ENCODE data around the gene KANK3.
"Not testable (repeated sequence)": the region's sequence is repeated elsewhere in the genome, so short reads cannot be mapped to it uniquely, and the experiment has no call there.

Gene KANK3

DNA sequence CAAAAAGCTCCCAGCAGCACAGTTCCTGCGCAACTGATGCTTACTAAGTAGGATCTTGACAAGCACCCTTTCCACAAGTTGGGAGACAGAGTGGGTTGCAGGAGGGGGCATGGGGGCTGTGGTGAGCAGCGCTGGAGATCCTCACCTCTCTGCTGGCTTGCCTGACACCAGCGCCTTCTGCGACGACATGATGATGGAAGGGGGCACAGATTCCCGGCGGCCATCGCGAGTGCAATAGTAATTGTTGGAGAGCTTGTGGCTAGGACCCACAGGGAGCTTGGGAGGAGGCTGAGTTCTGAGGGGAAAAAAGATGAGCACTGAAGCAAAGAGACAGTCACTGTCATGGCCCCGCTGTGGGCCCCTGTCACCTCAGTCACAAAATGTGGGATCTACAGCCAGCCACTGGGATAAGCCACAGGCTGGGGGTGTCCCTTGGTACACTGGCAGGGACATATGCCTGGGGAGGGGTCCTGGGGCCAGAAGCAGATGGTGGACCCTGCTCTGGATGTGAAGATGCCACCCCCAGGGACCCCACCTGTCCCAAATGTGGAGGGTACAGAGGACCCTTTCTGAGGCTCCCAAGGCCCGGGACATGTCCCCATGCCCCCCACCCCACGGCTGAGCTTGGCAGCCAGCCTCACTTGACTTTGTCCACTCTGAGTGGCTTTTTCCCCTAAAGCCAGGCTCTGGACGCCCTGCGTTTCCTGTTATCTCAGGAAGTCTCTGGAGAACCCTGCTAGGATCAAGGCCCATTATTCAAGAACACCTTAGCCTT is 26.5 kb downstream of the KANK3 start:
- no peak for DNase-seq

DNA sequence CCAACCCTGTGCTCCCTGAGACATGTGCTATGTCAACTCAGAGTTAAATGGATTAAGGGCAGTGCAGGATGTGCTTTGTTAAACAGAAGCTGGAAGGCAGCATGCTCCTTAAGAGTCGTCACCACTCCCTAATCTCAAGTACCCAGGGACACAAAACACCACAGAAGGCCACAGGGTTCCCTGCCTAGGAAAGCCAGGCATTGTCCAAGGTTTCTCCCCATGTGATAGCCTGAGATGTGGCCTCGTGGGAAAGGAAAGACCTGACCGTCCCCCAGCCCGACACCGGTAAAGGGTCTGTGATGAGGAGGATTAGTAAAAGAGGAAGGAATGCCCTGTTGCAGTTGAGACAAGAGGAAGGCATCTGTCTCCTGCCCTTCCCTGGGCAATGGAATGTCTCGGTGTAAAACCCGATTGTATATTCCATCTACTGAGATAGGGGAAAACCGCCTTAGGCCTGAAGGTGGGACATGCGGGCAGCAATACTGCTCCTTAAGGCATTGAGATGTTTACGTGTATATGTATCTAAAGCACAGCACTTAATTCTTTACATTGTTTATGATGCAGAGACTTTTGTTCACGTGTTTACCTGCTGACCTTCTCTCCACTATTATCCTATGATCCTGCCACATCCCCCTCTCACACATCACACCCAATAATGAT is 28.0 kb downstream of the KANK3 start:
- DNase-seq = not testable (repeated sequence)

DNA sequence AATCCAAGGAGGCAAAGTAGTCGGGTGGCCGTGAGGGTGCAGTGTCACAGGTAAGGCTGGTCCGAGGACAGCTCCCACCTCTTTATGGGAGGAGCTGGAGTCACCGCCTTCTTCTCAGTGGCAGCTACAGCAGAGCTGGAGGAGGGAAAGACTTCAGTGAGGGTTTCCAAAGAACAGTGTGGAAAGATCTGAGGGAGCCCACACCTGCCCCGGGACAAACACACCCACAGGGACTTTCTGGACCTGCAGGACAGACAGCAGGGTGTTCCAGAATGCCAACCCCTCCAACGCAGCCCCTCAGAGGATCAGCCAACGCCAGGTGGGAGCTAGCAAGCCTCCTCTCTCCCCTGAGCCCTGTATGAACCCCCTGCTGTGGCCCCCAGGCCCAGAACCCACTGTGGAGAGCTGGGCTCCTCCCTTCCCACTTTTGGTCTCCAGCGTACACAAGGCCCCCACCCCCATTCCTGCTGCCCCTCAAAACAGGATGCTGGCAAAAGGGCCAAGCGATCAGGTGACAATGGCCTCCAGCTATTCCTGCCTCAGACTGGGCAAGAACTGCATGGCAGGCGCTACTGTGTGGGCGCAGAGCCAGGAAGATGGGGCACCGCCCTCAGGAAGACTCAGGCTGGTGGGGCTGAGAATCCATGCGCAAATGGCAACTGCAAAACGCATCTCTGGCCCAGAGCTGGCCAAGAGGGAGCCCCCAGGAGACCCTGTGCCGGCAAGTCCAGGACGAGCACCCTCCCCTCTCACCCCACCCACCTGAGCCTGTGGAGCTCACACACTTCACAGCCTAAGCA is 31.4 kb downstream of the KANK3 start:
- no peak for DNase-seq

DNA sequence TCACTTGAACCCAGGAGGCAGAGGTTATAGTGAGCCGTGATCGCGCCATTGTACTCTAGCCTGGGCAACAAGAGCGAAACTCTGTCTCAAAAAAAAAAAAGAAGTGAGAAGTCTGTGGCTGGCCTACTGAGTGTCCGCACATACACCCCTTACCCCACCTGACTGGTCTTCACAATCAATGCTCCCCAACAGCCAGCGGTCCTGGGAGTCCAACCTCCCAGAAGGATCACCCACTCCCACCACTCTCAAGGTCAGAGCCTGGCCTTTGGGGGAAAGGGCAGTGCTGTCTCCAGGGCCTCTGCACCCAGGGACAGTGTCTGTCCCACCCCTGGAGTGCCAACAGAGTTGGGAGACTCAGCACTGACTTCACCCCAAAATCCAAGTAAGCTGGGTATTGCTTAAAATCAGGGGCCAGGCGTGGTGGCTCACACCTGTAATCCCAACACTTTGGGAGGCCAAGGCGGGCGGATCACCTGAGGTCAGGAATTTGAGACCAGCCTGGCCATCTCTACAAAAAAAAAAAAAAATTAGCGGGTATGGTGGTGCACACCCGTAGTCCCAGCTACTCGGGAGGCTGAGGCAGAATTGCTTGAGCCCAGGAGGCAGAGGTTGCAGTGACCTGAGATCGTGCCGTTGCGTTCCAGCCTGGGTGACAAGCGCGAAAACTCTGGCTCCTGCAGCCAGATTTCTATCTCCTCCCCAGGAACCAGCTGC is 32.6 kb downstream of the KANK3 start:
- no peak for DNase-seq

DNA sequence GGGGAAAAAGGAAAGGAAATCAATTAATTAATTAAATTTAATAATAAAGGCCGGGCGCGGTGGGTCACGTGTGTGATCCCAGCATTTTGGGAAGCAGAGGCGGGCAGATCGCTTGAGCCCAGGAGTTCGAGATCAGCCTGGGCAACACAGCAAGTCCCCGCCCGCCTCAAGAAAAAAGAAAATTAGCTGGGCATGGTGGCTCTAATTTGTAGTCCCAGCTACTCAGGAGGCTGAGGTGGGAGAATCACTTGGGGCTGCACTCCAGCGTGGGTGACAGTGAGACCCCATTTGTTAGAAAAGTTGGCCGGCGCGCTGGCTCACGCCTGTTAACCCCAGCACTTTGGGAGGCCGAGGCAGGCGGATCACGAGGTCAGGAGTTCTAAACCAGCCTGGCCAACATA is 34.2 kb downstream of the KANK3 start:
- DNase-seq = no peak

DNA sequence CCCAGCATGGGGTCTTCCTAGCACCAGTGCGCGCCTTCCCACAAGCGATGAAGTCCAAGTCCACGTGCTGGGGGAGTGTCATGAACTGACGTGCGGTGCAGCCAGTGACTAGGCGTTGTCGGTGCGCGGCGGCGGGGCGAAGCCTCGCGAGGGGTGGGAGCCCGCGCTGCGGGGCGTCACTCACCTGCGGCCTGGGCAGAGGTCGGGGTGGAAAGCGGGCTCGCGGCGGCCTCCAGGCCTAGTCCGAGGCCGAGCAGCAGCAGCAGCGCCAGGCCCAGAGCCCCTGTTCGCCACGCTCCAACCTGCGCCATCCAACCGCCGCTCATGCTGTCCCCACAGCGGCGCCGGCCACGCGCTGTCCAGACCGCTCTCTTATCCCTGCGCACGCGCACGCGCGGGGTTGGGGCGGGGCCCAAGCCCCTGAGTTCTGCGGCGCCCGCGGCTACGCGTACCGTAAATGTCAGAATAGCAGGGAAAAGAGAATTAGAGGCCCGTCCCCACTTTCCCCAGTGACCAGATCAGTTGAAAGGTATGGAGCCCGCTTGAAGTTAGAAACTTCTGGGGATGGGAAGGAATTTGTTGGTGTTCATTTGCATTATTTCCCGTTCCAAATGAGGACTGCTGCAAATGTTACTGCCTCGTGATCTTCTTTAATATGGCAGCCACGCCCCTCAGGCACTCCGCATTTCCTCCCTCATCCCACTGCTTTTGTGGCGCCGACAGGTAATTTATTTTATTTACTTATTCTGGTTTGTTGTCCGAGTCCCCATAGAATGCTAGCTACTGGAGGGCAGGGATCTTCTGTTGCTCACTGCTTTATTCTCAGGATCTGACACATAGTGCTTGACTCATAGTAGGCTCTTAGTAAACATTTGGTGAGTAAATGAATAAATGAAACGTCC is 34.8 kb downstream of the KANK3 start, which contains the start of gene CD320:
Gene CD320 (minus strand): TSS at position 394 of the 902 bp plus-strand sequence. CDS start 68 bp downstream, at position 326.
- DNase-seq = peak; percentile 93

DNA sequence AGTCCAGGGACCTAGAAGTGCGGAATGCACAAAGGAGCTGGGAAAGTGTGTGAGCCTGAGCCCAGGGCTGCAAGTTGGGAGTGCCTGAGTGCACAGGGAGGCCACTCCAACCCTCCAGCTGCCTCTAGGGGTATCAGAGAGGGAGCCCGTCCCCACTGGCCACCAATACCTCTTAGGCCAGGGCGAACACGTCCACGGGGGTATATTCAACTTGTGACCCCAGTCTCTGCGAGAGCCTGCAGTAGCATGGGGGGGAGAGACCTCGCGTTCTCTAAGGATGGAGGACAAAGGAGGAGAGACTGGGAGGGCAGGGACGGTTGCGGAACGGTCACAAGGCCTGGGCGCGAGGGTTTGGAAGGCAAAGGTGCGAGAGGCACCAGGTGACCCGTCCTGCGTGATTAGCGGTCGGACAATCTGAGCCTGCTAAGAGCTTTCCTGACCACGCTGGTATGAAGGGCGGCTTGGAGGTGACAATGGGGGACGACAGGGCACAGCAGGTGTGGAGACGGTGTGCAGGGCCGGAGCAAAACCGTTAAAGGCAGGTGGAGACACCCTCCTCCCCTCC is 35.6 kb downstream of the KANK3 start:
- DNase-seq = no peak

DNA sequence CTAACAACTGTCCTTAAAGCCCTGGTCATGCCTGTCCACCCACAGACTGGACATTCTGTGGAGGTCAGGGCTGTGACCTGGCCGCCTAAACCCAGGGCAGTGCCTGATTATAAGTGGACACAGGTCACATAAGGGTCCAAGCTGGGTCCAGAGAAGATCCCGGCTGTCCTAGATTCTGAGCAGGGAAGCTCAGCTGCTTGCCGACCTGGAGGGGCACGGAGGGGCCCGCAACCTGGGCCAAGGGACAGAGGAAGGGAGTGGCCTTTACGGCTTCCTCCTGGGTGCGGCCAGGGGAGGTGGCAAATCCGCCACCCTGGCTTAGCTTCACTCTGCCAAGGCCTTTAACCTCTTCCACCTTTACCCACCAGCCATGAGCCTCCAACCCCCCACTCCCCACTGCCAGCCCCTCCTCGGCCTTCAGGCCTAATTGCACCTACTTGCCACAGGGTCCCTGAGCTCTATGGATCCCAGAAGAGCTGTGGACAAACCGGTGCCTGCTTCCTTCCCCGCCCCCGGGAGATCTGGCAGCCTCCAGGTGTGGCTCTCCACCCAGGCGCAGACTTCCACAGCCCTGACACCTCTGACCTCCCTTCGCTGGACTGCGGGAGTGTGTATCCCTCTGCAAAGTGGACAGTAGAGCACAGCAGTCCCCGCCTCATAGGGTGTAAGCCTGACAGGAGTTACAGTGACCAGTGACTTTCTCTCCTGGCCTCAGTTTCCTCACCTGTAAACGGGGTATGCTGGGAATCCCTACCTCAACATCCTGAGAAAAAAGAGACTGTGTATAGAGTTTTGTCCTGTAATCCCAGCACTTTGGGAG is 36.6 kb downstream of the KANK3 start:
- DNase-seq = no peak

DNA sequence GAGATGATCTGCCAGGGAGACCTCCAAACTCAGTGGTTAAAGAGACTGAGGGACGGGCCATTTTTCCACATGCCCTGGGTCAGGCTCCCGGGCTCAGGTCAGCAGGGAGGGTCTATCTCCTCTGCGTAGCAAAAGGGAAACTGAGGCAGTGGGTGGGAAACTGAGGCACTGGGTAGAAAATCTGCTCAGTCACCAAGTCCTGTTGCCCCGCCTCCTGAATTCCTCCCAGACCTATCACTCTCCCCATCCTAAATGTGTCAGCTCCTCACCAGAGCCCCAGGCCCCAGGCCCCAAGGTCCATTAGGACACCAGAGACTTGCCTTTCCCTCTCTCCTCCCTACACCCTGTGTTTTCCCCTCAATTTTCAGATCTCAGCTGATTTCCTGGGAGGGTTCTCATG is 37.3 kb downstream of the KANK3 start:
- DNase-seq = no peak

DNA sequence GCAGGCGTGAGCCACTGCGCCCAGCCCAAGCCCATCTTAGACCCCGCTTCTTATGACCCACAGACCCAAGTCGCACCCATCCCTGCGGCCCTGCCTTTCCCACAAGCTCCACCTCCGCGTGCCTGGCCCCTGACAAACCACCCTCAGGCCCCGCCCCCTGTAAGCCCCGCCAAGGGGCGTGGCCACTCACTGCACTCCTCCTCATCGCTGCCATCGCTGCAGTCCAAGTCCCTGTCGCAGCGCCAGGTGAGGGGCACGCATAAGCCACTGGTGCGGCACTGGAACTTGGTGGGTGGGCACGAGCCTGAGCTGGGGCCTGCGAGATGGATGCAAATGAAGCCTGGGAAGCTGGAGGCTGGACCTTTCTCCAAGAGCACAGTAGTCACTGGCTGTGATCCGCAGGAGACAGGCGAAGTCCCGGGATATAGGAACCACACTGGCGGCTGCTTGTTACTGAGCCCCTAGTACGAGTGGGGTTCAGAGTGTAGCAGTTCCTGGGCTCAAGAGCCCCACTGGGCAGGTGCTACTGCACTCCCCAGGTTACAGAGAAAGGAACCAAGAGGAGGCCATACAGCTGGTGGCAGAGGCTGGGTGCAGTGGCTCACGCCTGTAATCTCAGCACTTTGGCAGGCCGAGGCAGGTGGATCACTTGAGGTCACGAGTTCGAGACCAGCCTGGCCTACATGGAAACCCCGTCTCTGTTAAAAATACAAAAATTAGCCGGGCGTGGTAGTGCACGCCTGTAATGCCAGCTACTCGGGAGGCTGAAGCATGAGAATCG is 38.0 kb downstream of the KANK3 start:
- peak; percentile 93 for DNase-seq

DNA sequence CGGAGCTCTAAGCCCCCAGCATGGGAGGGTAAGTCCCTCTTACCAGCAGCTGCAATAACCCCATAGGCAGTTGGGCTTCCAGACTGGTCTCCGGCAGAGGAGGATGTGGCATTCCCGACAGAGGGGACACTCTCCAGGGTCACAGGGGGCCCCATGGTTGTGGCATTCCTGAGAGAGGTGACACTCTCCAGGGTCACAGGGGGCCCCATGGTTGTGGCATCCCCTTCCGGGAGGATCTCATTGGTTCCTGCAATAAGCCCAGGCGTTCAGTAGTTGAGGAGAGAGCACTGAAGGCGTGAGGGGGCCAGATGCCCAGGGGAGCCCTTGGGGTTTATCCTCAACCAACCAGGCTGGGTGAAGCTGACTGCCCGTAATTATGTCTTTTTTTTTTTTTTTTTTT is 40.3 kb downstream of the KANK3 start:
- no peak for DNase-seq

DNA sequence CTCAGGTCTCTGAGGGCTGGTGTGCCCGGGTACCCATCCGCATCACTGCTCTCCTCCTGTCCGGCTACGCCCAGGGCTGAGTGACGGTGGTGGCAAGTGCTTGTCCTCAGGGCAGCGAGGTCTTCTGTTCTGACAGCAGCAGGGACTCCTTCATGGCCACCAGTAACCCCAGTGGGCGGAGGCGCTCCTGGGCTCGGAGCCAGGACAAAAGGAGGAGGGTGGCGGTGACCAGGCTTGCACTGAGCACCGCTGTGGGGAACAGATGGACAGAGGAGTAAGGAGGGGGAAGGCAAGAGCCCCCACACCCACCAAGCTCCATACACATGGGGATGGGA is 40.7 kb downstream of the KANK3 start:
- no peak for DNase-seq

DNA sequence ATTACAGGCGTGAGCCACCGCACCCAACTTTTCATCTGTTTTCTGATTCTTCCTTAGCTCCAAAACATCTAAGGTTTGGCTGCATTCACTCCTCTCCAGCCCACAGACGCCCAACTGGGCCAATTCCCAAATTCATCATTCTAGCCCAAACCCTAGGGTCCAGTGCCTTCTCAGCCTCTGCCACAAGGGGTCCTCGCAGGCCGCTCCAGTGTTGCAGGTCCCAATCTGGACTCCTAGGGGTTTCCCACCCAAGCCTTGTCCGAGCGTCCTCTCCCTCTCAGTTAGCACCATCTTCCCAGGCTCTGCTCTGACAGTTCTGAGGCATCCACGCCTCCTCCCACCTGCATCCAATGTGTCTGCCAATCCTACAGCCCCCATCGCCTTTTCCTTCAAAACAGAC is 51.7 kb downstream of the KANK3 start:
- DNase-seq = not testable (repeated sequence)

DNA sequence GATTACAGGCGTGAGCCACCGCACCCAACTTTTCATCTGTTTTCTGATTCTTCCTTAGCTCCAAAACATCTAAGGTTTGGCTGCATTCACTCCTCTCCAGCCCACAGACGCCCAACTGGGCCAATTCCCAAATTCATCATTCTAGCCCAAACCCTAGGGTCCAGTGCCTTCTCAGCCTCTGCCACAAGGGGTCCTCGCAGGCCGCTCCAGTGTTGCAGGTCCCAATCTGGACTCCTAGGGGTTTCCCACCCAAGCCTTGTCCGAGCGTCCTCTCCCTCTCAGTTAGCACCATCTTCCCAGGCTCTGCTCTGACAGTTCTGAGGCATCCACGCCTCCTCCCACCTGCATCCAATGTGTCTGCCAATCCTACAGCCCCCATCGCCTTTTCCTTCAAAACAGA is 66.6 kb downstream of the KANK3 start:
- DNase-seq = not testable (repeated sequence)

Data from islet precursor cell (in vitro differentiated cells).